Measurements from ENCODE around the gene RPGRIP1L. TPM values are rescaled to one million over a fixed set of nuclear protein-coding genes. Genes with fewer than 3 reads are reported as not detected.

Gene RPGRIP1L
- total RNA-seq, 4 donors from 2014 or later, result 1.9 to 3.4 (median 2.7) TPM

DNA sequence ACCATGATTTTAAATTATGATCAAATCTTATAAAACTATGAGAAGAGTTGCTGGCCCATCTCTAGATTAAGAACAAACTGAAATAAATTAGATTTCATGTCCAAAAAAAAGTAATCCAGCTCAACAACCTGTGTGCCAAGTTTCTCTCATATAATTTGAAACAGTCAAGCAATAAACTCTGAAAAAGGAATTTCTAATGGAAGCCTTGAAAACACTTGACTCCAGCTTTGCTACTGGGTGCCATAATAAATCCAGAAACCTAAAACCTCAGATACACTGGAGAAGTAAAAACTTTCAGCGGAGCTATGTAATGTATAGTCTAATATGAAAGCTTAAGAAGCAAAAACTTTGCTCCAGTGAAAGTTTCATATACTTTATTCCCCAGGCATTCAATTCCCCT, 25.5 kb downstream of the RPGRIP1L start:
- TF ChIP-seq CTCF (IDR thresholded peaks at IDR 0.05; ENCODE audit: low read depth), result no peak

- TF ChIP-seq CTCF (IDR thresholded peaks at IDR 0.05; ENCODE audit: low read depth), result no peak
Measured at GRCh38 chr16:53673189-53673588, 30.5 kb downstream of the RPGRIP1L start.

DNA sequence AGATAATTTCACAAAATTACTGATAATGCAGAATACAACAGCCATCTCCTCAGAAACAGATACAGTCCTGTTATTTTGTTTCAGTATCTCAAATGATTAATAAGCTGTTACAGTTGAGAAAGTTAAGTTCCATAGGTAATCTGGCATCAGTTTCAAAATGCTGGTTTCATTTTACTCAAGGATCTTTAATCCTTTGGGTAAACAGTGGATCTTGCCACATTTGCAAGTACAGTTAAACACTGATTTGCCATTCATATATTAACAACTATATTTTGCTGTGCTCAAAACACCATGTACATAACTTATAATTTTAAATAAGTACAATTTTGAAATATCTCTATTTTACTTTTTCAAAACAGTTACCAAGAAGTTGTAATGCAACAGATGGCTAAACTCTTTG, 31.2 kb downstream of the RPGRIP1L start:
- TF ChIP-seq CTCF (IDR thresholded peaks at IDR 0.05; ENCODE audit: low read depth), result no peak

- no peak for TF ChIP-seq CTCF (IDR thresholded peaks at IDR 0.05; ENCODE audit: low read depth)
Measured at GRCh38 chr16:53668869-53669268, 34.8 kb downstream of the RPGRIP1L start.

- no peak for TF ChIP-seq CTCF (IDR thresholded peaks at IDR 0.05; ENCODE audit: low read depth)
Measured at GRCh38 chr16:53666786-53667415, 36.8 kb downstream of the RPGRIP1L start.

DNA sequence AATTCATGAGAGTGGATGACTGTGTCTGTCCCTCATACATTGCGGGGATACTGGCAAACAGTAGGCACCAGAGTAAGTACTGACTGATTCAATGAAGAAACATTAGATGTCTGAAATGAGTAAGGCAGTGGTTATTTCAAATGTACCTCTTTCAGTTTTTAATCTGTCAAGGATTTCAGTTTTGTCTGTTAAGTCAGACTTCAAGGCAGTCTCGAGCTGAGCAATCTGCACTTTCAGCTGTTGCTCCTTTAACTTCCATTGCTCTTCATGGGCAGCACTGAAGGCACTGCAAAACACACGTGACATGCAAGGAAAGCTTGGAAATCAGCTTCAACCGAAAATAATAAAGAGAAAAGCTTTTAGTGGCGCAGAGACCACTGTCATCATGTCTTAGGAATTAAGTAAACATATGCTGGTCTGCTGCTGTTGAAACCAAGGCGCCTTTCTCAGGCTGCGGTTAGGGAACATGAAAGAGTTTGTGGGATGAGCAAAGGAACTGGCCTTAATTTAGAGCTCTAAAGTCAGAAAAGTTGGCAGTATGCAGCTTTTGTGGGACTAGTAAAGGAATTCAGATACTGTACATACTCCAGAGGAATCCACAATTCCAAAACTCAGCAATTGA, 38.8 kb downstream of the RPGRIP1L start:
- TF ChIP-seq CTCF (IDR thresholded peaks at IDR 0.05; ENCODE audit: low read depth), result no peak

DNA sequence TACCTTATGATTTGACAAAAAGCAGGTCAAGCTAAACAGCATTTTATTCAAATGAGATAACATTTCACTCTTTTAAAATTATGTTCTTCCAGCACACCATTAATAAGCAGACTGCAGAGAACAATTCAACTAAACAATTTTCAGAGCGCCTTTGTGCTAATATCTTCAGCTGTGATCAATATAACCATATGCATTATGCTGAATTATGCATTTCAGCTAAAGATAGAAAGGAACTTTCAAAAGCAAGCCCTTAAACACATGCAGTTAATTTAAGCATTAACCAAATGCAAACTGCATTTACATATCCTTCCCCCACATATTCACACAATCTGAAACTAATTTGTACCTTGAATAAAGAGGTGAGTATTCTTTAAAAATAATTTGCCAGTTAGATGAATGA, 41.6 kb downstream of the RPGRIP1L start:
- TF ChIP-seq CTCF (IDR thresholded peaks at IDR 0.05; ENCODE audit: low read depth), result no peak

All from subcutaneous adipose tissue (tissue), 4 donors.